A549 (cell line): ENCODE data around the gene BPIFB4.

ENCODE experiments used
- EP300 ChIP-seq, 2 experiments: fragments of >200 bp; sonication (Bioruptor Twin); formaldehyde crosslinking; IDR thresholded peaks; 2 replicates in 1 of 2; 3 replicates in 1 of 2; pipeline ENCODE4 v1.6.1; 2016 to 2017
- POLR2A ChIP-seq: IDR thresholded peaks from 2 replicates; pipeline ENCODE4 v1.6.1; 2012; ENCODE audit warnings: mild to moderate bottlenecking, low read length
- RCOR1 ChIP-seq: fragments of 150-350 bp; IDR thresholded peaks from 2 replicates; pipeline ENCODE4 v1.6.1; 2014; ENCODE audit warnings: antibody characterized with exemption, low read length, low read depth
- TP53 ChIP-seq: fragments of 250-450 bp; sonication (Bioruptor Pico); IDR thresholded peaks from 2 replicates; pipeline ENCODE4 v1.5.0; 2021; ENCODE audit warnings: mild to moderate bottlenecking, moderate library complexity

- TF ChIP-seq RCOR1 = no peak
- no peak for TF ChIP-seq POLR2A
- no peak for TF ChIP-seq TP53 (CRISPR knock-in tag)
- no peak for TF ChIP-seq EP300 (IDR thresholded peaks at IDR 0.05)
Measured at GRCh38 chr20:33072362-33072761, 7.1 kb upstream of the BPIFB4 start.
